GM21529 (cell line): Measurements from ENCODE around the gene SPSB3.

Experiments used
- ATAC-seq: cut with Tn5 transposase; IDR thresholded peaks from one replicate; pipeline ENCODE4 v1.9.1; 2021; ENCODE audit not compliant: unreplicated experiment

The SPSB3 gene

GRCh38 chr16:1790261-1790610, 7.9 kb upstream of the SPSB3 start:
- no peak for ATAC-seq

GRCh38 chr16:1789643-1790045, 7.3 kb upstream of the SPSB3 start:
- no peak for ATAC-seq

GRCh38 chr16:1788708-1789100, 6.3 kb upstream of the SPSB3 start:
- ATAC-seq = no peak

GRCh38 chr16:1788095-1788707, 5.8 kb upstream of the SPSB3 start:
- no peak for ATAC-seq

GRCh38 chr16:1787322-1788094, 5.1 kb upstream of the SPSB3 start:
- ATAC-seq = no peak

- ATAC-seq = no peak
Observed at GRCh38 chr16:1787056-1787321, 4.6 kb upstream of the SPSB3 start.

GRCh38 chr16:1786242-1787055, 4.1 kb upstream of the SPSB3 start:
- no peak for ATAC-seq

GRCh38 chr16:1785846-1786170, 3.4 kb upstream of the SPSB3 start:
- no peak for ATAC-seq

GRCh38 chr16:1784977-1785845, 2.8 kb upstream of the SPSB3 start:
- ATAC-seq = no peak

GRCh38 chr16:1781758-1782407, 488 bp downstream of the SPSB3 start:
- ATAC-seq = peak; percentile 5

GRCh38 chr16:1781254-1781653, 1.1 kb downstream of the SPSB3 start:
- no peak for ATAC-seq

GRCh38 chr16:1780677-1781072, 1.7 kb downstream of the SPSB3 start:
- ATAC-seq = no peak

GRCh38 chr16:1779741-1780676, 2.4 kb downstream of the SPSB3 start:
- no peak for ATAC-seq

- no peak for ATAC-seq
Observed at GRCh38 chr16:1779234-1779701, 3.1 kb downstream of the SPSB3 start.

- ATAC-seq = no peak
Observed at GRCh38 chr16:1778200-1779179, 3.9 kb downstream of the SPSB3 start.

GRCh38 chr16:1777375-1778199, 4.8 kb downstream of the SPSB3 start:
- no peak for ATAC-seq

- no peak for ATAC-seq
Observed at GRCh38 chr16:1776991-1777374, 5.4 kb downstream of the SPSB3 start.

- no peak for ATAC-seq
Observed at GRCh38 chr16:1776672-1776955, 5.8 kb downstream of the SPSB3 start.
